ENCODE data around the gene MTOR.

GRCh38 chr1:11188858-11189451 is 73.4 kb downstream of the MTOR start, which contains the start of gene ANGPTL7:
- TF ChIP-seq CTCF (IDR thresholded peaks at IDR 0.05) (no peak), POLR2A (IDR thresholded peaks at IDR 0.05) (no peak)

Data from thyroid gland (tissue), 4 donors.